Endometrium (tissue), 2 donors: ENCODE measurements around the gene RPS21.

ENCODE experiments used
- FAIRE-seq: peaks from 2 replicates; lab custom pipeline; 2012; peaks lifted over from hg19 to GRCh38; lab: Jason Lieb, UNC
- donor health status: control.
- donor health status: control.

Gene RPS21

DNA sequence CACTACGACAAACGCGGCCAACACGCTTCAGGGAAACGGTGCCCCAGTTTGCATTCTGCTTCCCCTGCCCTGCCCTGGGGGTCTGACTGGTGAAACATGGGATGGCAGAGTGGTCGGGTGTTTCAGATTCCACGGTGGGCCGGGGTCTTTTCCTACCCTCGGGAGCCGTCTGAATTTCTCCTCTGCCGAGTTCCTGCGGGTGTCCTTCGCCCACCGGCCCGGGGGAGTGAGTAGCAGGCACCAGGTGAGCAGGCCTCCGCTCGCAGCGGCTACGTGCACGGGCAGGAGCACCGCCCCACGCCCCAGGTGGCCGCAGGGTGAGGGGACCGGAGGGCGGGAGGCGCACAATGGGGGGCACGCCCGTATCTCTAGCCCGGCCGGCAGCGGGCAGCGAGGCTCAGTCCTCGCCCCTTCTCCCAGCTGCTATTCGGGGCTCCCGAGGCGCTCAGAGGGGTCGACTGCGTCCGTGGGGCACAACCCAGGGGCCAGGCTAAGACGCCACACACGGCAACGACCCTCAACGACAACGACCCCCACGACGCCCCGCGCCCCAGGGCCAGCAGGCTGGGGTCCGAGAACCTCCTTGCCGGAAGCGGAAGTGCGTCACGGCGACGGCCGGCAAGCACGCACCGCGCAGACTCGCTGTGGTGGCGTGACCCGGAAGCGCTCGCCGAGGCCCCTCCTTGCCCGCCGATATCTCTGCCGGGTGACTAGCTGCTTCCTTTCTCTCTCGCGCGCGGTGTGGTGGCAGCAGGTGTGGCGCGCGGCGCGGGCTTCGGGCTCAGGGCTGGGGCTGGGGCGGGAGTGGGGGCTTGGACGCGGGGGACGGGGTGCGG lies at the start of gene RPS21:
Gene RPS21, plus strand, starts transcription at position 721 of the 836 bp plus-strand sequence. CDS start 236 bp downstream, outside the sequence.
- FAIRE-seq = no peak

DNA sequence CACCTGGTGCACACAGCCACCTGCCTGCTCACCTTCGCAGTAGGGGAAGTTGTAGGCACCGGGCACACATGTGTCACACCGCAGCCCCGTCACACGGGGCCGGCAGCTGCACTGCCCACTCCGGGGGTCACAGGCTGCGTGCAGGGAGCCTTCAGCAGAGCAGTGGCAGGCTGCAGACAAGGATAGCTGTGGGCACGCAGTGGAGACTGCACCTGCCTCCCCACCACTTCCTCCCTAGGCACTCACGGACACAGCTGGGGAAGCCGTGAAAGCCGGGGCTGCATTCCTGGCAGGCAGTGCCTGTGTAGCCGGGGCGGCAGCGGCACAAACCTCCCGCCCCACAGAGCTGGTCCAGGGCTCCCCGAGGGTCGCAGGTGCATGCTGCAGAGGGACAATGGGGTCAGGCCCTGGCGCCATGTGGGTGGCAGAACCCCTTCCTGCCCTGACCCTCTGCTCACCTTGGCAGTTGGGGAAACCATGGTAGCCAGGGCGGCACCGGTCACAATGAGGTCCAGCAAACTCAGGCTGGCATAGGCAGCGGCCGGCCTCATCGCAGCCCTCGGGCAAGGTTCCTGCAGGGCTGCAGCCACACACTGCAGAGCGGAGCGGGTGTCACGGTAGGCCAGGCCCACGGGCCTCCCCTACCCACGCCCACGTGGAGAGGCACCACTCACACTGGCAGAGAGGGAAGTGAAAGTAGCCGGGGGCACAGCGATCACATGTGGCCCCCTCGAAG lies 49.2 kb upstream of the RPS21 start:
- FAIRE-seq = no peak

- no peak for FAIRE-seq
Measured at GRCh38 chr20:62338294-62338620, 48.6 kb upstream of the RPS21 start.

DNA sequence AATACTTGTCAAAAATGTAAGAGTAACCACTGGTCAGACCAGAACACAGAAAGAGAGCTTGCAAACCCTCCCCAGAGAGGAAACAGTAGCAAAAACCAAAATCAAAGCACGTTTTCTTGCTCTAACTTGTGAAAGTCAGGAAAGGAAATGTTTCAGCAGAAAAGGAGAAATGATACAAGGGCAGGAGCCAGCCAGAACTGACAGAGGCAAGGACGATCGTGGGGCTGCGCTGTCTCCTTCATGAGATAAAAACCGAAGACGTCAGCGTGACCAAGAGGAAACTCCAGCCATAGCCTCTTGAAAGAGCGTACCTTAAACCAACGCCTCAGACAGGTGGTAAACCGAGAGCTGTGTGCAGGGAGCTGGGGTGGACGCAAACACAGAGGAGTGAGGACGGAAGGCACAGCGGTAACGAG lies 47.2 kb upstream of the RPS21 start:
- FAIRE-seq = no peak

GRCh38 chr20:62342910-62343309 lies 44.0 kb upstream of the RPS21 start:
- no peak for FAIRE-seq

DNA sequence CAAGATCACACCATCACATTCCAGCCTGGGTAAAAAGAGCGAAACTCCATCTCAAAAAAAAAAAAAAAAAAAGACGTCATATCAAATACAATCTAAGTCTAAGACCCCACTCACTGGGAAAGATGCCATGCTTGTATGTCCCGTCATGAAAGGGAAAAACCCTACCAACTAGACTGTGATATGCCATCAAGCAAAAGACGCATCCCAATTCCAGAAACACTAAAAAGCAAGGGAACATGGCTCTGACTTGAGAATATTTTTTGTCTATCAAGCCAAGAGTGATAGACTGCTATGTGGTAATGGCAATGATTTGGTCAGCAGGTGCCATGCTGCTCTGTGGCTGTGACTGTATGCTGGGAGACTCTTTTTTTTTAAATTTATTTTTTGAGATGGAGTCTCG lies 42.8 kb upstream of the RPS21 start:
- FAIRE-seq = no peak

- FAIRE-seq = no peak
Measured at GRCh38 chr20:62344782-62345181, 42.1 kb upstream of the RPS21 start.

- no peak for FAIRE-seq
Measured at GRCh38 chr20:62345681-62346370, 41.1 kb upstream of the RPS21 start.

- no peak for FAIRE-seq
Measured at GRCh38 chr20:62346398-62347150, 40.3 kb upstream of the RPS21 start.

DNA sequence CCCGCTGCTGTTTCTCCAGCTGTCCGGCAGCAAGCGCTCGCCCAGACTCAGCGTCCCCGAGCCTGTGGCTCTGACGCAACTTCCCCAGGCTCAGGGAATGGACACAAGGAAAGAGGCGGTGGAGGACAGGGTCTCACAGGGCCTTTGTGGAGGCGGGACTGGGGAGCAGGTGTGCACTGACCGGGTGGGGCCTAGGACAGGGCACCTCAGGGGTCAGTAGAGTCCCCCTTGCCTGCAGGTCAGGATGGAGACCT lies 39.8 kb upstream of the RPS21 start:
- no peak for FAIRE-seq

DNA sequence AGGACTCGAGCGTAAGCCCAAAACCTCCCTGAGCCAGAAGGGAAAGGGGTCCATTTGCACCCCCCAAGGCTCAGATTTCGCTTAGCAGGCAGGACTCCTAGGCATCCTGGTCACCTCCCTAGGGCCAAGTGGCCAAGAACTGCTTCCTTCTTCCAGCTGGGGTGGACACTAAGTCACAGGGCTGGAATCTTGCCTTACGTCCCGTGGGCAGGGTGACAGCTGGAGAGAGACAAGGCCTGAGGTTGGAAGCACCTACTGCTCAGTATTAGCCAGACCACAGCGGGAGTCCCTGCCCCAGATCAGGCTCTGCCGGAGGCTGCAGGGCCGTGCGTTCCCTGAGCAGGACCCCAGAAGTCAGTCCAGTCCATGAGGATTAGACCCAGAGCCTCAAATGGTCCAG lies 39.5 kb upstream of the RPS21 start:
- FAIRE-seq = no peak

DNA sequence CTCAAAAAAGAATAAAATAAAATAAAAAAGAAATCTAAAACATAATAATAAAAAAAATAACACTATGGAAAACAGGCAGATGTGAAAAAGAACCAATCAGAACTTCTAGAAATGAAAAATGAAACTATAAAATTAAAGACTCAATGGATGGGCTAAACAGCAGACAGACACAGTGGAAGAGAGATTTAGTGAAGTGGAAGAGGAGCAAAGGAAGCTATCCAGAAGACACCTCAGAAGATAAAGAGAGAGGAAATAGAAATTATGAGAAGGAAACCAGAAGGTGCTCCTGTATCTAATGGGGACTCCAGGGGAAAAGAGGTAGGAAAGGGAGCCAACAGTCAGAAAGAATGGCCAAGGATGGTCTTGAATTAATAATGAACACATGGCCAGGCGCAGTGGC lies 38.3 kb upstream of the RPS21 start:
- FAIRE-seq = no peak

GRCh38 chr20:62349556-62350097 lies 37.3 kb upstream of the RPS21 start:
- no peak for FAIRE-seq

DNA sequence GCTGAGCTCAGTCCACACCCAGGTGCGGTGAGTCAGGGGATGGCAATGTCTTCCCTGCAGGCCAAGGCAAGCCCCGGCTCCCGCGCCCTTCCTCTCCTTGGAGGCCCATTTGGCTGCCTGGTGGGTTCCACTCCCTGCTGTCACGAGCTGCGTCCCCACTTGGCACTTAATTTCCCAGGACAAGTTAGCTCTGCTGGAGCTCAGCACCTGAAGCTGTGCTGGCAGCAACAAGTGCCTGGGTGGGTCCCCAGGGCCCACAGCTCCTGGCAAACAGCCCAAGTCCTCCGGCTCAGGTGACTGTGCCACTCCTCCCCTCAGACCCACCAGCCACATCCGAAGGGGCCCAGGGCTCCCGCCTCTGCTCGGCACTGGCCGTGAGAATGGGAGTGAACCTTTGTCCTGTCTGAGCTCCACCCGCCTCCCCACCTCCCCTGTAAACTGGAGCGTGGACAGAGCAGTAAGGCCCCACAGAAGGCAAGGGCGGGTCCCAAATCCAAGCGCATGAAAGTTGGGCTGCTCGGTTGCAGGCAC lies 36.7 kb upstream of the RPS21 start:
- FAIRE-seq = no peak

DNA sequence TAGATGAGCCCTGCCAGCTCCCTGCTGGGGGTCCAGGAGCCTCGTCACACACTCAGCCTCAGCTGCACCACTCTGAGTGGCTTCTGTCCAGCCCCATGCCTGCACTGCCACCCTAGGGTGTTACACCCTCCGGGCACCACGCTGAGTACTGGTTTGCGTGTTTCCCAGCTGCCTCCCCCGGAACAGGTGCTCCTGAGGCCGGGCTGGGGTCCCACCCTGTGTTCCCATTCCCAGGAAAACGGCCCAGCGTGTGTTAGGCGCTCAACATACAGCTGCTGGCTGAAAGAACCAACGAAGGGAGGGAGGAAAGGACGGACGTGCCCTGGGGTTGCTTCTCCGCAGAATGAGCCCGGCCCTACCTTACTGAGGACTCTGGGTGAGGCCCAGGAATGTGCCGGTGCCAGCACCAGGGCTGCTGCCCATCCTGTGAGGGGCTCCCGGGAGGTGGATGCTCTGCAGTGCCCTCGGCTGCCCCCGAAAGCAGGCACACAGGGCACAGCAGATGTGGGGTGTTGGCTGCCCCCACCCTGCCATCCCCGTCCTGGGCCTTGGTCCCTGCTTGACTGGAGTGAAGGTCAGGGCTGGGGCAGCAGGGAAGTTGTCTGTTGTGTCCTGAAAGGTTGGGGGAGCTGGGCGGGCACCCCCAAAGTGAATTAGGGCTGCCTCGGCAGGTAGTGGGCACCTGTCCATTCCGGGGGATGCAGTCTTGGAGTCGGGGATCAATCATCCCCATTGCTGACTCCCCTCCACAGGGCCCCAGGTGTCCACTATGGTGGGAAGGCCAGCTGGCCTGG lies 36.1 kb upstream of the RPS21 start:
- FAIRE-seq = no peak

DNA sequence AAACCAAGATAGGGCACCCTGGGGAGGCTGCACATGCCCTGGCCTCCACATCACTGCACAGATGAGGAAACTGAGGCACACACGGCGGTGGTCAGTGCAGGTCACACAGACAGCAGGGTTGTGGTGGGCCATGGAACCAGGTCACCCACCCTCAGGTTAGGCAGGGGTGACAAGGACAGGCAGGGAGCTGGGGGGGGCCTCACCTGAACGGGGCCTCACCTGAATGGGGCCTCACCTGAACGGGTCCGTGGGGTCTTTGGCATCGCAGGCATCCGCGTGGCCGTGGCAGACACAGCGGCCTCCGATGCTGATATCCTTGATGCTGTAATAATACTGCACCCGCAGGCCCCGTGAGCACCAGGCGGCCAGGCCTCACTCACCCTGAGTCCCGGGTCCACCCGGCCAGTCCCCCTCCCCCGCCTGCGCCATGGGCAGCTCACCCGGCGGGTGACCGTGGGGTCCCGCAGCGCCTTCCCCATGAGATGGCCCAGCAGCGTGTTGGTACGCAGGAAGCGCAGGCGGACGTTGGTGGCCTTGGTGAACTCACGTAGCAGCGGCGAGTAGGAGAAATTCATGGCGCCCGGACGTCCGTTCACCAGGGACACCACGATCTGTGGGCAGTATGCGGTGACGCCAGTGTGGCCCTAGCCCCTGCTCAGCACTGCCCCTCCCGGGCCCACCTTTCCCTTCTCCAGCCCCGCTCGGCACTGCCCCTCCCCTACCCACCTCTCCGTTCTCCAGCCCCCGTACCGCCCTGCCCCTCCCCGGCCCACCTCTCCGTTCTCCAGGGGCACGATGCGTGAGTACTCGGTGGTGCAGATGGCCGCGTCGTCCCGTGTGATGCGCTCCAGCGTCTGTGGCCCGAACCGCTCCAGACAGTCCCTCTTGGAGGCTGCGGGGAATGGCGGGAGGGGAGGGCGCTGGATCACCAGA lies 35.2 kb upstream of the RPS21 start:
- FAIRE-seq = no peak

DNA sequence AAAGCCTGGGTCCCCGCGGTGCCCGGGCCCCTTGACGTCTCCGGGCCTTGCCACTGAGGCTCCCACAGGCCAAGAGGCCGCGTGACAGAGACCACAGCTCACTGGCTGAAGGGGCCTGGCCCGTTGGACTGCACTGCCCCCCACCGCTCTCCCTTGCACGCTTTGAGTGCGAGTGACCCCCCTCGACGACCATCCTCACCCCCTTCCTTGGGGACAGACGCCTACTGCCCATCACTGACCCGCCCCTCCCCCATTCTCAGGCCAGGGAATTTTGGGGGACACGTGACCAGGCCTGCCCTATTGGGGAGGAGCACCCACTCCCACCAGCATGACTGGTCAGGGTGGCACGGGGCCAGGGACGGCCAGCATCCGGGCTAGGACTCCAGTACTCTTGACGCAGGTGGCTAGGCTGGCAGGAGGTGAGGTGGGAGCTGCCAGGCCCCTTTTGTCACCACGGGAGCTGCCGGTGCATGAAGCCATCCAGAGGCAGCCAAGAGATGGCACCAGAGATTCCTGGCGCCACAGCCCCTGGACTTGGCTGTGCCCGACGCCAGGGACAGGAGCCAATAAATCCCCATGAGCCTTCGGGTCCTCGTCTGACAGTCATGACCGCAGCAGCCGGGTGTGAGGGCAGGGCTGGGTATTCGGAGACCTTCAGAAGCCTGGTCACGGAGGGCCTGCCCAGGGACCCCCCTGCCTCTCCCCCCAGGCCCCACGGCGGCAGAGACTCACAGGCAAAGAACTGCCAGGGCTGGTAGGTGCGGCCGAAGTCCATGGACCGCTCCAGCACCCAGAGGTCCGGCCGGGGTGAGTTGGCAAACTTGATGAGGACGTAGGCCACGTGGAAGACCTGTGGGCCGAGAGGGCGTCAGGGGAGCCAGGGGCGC lies 34.3 kb upstream of the RPS21 start:
- FAIRE-seq = no peak

DNA sequence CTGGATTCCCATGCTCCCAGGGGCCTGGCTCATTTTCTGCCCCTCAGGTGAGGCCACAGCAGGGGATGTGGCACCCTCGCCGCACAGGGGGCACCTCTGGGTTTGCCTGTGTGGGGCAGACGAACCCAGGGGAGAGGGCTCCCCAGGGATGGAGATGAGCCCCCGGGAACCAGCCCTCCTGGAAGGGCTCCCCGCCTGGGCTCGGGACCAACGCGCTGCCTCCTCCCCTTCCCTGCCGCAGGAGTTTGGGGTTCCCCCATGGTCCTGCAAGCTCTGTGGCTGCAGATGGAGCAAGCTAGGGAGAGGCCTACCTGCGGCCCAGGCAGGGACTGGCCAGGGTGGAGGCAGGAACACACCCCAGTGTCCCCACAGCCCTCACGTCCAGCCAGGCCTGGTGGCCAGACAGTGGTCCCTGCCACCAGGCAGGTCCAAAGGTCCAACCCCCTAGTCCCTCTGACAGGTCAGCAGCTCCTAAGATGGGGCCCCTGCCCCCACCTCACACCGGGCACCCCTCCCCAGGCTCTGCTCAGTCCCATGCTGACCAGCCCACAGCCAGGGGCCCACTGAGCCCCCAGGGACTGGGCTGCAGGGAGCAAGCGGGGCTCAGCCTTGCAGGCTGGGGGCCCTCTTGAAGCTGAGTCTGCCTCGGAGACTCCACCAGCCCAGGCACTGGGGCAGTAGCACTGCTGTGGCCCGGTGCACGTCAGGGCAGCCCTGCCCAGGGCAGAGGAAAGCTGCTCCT lies 33.4 kb upstream of the RPS21 start:
- no peak for FAIRE-seq
